Neural cell (in vitro differentiated cells): ENCODE results near the gene PDE4D. TPM values are rescaled to one million over a fixed set of nuclear protein-coding genes. Genes with fewer than 3 reads are reported as not detected.

ENCODE experiments used
- H2AFZ ChIP-seq: fragments of 200-600, 300-800 bp; sonication (generic), shearing (Covaris generic); 2 replicates; pipeline ENCODE4 v1.6.0; 2014; ENCODE audit warnings: low read depth, mild to moderate bottlenecking, antibody characterized with exemption, low read length, moderate library complexity
- H3F3A ChIP-seq: fragments of 200-600 bp; shearing (Covaris generic); 2 replicates; pipeline ENCODE4 v1.6.1; 2016; ENCODE audit warnings: mild to moderate bottlenecking, moderate library complexity, mixed read lengths, antibody characterized with exemption, low read length; ENCODE audit not compliant: insufficient read depth, poor library complexity, severe bottlenecking
- H3K27ac ChIP-seq: fragments of 200-600, 300-800 bp; sonication (generic), shearing (Covaris generic); 2 replicates; pipeline ENCODE4 v1.5.1; 2014; ENCODE audit warnings: mild to moderate bottlenecking, low read length, moderate library complexity
- H3K27me3 ChIP-seq: fragments of 300-800, 200-600 bp; sonication (generic), shearing (Covaris generic); 2 replicates; pipeline ENCODE4 v1.6.0; 2014; ENCODE audit warnings: mild to moderate bottlenecking, low read depth, low read length, moderate library complexity; ENCODE audit not compliant: insufficient read depth
- H3K36me3 ChIP-seq: fragments of 300-800, 200-600 bp; sonication (generic), shearing (Covaris generic); 2 replicates; pipeline ENCODE4 v1.5.1; 2014; ENCODE audit warnings: mild to moderate bottlenecking, antibody characterized with exemption, low read length, moderate library complexity; ENCODE audit not compliant: insufficient read depth
- H3K4me2 ChIP-seq: fragments of 300-800, 200-600 bp; sonication (generic), shearing (Covaris generic); 2 replicates; pipeline ENCODE4 v1.6.0; 2014; ENCODE audit warnings: mild to moderate bottlenecking, low read length
- H3K4me3 ChIP-seq: fragments of 300-800, 200-600 bp; sonication (generic), shearing (Covaris generic); 2 replicates; pipeline ENCODE4 v1.5.1; 2014; ENCODE audit warnings: mild to moderate bottlenecking, low read length, moderate library complexity
- H3K79me2 ChIP-seq: fragments of 200-600 bp; shearing (Covaris generic); replicated peaks from 2 replicates; pipeline ENCODE4 v1.6.0; 2014; ENCODE audit warnings: mild to moderate bottlenecking, low read length, moderate library complexity; ENCODE audit not compliant: insufficient read depth
- H3K9ac ChIP-seq: fragments of 300-800, 200-600 bp; sonication (generic), shearing (Covaris generic); 2 replicates; pipeline ENCODE4 v1.6.1; 2016; ENCODE audit warnings: mild to moderate bottlenecking, low read length, mixed read lengths
- H3K9me2 ChIP-seq: fragments of 200-600 bp; shearing (Covaris generic); 2 replicates; pipeline ENCODE4 v1.6.1; 2016; ENCODE audit warnings: mild to moderate bottlenecking, low read length, mixed read lengths; ENCODE audit not compliant: insufficient read depth
- H3K9me3 ChIP-seq: fragments of 200-600, 300-800 bp; sonication (generic), shearing (Covaris generic); 2 replicates; pipeline ENCODE4 v1.6.1; 2016; ENCODE audit warnings: mild to moderate bottlenecking, mixed run types, low read length, moderate library complexity, mixed read lengths
- H4K20me1 ChIP-seq: fragments of 200-600 bp; shearing (Covaris generic); 2 replicates; pipeline ENCODE4 v1.6.1; 2016; ENCODE audit warnings: mild to moderate bottlenecking, mixed run types; ENCODE audit not compliant: insufficient read depth
- EP300 ChIP-seq: fragments of 450-650 bp; conservative IDR thresholded peaks from 2 replicates; pipeline ENCODE4 v1.6.1; 2014; ENCODE audit warnings: antibody characterized with exemption, mild to moderate bottlenecking, moderate library complexity; ENCODE audit not compliant: poor library complexity, severe bottlenecking
- EZH2 ChIP-seq: fragments of 200-600, 300-800 bp; shearing (Covaris generic), sonication (generic); IDR thresholded peaks from 2 replicates; pipeline ENCODE4 v1.6.1; 2014; ENCODE audit warnings: antibody characterized with exemption, low read length, borderline replicate concordance, mild to moderate bottlenecking; ENCODE audit not compliant: insufficient read depth, poor library complexity, severe bottlenecking
- MXI1 ChIP-seq: fragments of 450-650 bp; conservative IDR thresholded peaks from 2 replicates; pipeline ENCODE4 v1.6.1; 2014; ENCODE audit warnings: antibody characterized with exemption, mild to moderate bottlenecking; ENCODE audit not compliant: poor library complexity, severe bottlenecking
- POLR2AphosphoS5 ChIP-seq: IDR thresholded peaks from 2 replicates; pipeline ENCODE4 v1.6.1; 2012
- RAD21 ChIP-seq: fragments of 450-650 bp; conservative IDR thresholded peaks from 2 replicates; pipeline ENCODE4 v1.6.1; 2014; ENCODE audit warnings: antibody characterized with exemption, mild to moderate bottlenecking, moderate library complexity
- SMC3 ChIP-seq: fragments of 450-650 bp; conservative IDR thresholded peaks from 2 replicates; pipeline ENCODE4 v1.6.1; 2014; ENCODE audit warnings: antibody characterized with exemption, mild to moderate bottlenecking, moderate library complexity; ENCODE audit not compliant: poor library complexity
- TAF1 ChIP-seq: IDR thresholded peaks from 2 replicates; pipeline ENCODE4 v1.6.1; 2012; ENCODE audit warnings: low read depth
- polyA plus RNA-seq: library from polyadenylated mRNA; depleted of rRNA; stranded (reverse); fragments of >200 nt; gene quantifications from 2 replicates; pipeline ENCODE4 v1.2.3, GENCODE V29; 2014
- TF ChIP-seq, protein P1 (sequence below): fragments of 450-650 bp; IDR thresholded peaks from 2 replicates; pipeline ENCODE4 v1.5.1; 2014; ENCODE audit warnings: antibody characterized with exemption, mild to moderate bottlenecking, moderate library complexity; ENCODE audit not compliant: poor library complexity, severe bottlenecking
- TF ChIP-seq, protein P2 (sequence below): IDR thresholded peaks from 2 replicates; pipeline ENCODE4 v1.6.1; 2012; ENCODE audit warnings: borderline replicate concordance

Gene PDE4D
- polyA plus RNA-seq, 1 donor from 2014 or later, result 42.8 TPM

DNA sequence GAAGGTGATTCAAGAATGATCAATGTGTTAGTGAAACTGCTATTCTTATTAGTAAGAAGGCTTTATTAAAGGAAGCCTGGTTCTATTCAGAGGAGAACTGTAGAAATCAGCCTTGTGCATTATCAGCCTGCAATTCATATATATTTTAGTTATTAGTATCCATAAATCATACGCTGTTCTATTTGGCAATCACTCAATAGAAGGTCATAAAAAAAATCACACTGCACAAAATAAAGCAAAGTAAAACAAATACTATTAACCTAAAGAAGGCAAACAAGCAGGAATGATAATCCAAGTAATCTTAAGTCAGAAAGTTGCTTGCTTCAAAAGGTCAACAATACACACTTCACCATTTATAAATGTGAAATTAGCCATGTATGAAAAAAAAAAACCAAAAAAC lies 138.1 kb downstream of the PDE4D start:
- H3K79me2 ChIP-seq, result no peaks in the 10 kb centered on the region
- H3K27me3 ChIP-seq, result no peaks in the 10 kb centered on the region
- H4K20me1 ChIP-seq, result no peaks in the 10 kb centered on the region
- H3K36me3 ChIP-seq, result no peaks in the 10 kb centered on the region
- H3F3A ChIP-seq, result no peaks in the 10 kb centered on the region
- H3K4me3 ChIP-seq, result no peak overlapping the region
- TF ChIP-seq POLR2AphosphoS5, result no peak
- TF ChIP-seq RAD21, result no peak
- no peak for TF ChIP-seq SMC3
- no peak for TF ChIP-seq TAF1
- TF ChIP-seq, protein P1, sequence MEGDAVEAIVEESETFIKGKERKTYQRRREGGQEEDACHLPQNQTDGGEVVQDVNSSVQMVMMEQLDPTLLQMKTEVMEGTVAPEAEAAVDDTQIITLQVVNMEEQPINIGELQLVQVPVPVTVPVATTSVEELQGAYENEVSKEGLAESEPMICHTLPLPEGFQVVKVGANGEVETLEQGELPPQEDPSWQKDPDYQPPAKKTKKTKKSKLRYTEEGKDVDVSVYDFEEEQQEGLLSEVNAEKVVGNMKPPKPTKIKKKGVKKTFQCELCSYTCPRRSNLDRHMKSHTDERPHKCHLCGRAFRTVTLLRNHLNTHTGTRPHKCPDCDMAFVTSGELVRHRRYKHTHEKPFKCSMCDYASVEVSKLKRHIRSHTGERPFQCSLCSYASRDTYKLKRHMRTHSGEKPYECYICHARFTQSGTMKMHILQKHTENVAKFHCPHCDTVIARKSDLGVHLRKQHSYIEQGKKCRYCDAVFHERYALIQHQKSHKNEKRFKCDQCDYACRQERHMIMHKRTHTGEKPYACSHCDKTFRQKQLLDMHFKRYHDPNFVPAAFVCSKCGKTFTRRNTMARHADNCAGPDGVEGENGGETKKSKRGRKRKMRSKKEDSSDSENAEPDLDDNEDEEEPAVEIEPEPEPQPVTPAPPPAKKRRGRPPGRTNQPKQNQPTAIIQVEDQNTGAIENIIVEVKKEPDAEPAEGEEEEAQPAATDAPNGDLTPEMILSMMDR, result no peak
- no peak for TF ChIP-seq EZH2
- no peak for TF ChIP-seq MXI1
- TF ChIP-seq, protein P2, sequence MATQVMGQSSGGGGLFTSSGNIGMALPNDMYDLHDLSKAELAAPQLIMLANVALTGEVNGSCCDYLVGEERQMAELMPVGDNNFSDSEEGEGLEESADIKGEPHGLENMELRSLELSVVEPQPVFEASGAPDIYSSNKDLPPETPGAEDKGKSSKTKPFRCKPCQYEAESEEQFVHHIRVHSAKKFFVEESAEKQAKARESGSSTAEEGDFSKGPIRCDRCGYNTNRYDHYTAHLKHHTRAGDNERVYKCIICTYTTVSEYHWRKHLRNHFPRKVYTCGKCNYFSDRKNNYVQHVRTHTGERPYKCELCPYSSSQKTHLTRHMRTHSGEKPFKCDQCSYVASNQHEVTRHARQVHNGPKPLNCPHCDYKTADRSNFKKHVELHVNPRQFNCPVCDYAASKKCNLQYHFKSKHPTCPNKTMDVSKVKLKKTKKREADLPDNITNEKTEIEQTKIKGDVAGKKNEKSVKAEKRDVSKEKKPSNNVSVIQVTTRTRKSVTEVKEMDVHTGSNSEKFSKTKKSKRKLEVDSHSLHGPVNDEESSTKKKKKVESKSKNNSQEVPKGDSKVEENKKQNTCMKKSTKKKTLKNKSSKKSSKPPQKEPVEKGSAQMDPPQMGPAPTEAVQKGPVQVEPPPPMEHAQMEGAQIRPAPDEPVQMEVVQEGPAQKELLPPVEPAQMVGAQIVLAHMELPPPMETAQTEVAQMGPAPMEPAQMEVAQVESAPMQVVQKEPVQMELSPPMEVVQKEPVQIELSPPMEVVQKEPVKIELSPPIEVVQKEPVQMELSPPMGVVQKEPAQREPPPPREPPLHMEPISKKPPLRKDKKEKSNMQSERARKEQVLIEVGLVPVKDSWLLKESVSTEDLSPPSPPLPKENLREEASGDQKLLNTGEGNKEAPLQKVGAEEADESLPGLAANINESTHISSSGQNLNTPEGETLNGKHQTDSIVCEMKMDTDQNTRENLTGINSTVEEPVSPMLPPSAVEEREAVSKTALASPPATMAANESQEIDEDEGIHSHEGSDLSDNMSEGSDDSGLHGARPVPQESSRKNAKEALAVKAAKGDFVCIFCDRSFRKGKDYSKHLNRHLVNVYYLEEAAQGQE, result no peak
- TF ChIP-seq EP300, result no peak
- no peaks in the 10 kb centered on the region for H3K9me3 ChIP-seq
- no peak overlapping the region for H3K9ac ChIP-seq
- H3K4me2 ChIP-seq, result no peak overlapping the region
- H3K9me2 ChIP-seq, result no peaks in the 10 kb centered on the region
- H2AFZ ChIP-seq, result no peak overlapping the region
- H3K27ac ChIP-seq, result no peak overlapping the region

DNA sequence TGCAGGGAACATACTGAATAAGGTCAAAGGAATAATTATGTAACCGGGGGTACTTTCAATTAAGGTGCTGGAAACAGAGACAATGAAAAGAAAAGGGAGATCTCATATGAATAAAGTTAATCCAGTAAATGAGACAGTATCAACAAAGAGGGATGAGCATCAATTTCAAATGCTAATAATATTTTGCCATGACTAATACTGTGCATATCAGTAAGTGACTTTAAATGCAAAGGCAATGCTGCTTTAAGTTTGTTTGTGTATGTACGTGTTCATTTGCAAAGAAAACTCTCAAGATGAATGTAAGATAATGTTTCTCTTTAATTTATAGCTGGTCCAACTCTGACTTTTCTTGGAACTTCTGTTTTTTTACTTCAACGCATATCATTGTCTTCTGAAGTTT lies 139.9 kb downstream of the PDE4D start:
- Histone ChIP-seq H3K36me3 (no peaks in the 10 kb centered on the region), H4K20me1 (no peaks in the 10 kb centered on the region), H2AFZ (no peak overlapping the region), H3K79me2 (no peaks in the 10 kb centered on the region), H3K9me2 (no peaks in the 10 kb centered on the region), H3K9me3 (no peaks in the 10 kb centered on the region), H3K4me2 (no peak overlapping the region), H3F3A (no peaks in the 10 kb centered on the region), H3K9ac (no peak overlapping the region), H3K27ac (no peak overlapping the region), H3K4me3 (no peak overlapping the region), H3K27me3 (no peaks in the 10 kb centered on the region)
- no peak for TF ChIP-seq RAD21
- TF ChIP-seq, protein P2, result no peak
- TF ChIP-seq, protein P1, result no peak
